NCI-H1417 treated with DMSO at 0.1 percent for 48 hours (cell line): ENCODE results near the gene HSPE1.
"Not testable (repeated sequence)": the region's sequence is repeated elsewhere in the genome, so short reads cannot be mapped to it uniquely, and the experiment has no call there.

Experiments
- DNase-seq: peaks from one replicate; lab custom pipeline; 2025; lab: John Stamatoyannopoulos, UW

HSPE1 gene

GRCh38 chr2:197499594-197500502 is at the start of gene HSPE1, which contains the start of gene HSPD1:
TSS of gene HSPE1 (plus strand) at chr2:197500379. CDS start at chr2:197500437, 58 bp downstream.
TSS of gene HSPD1 (minus strand) at chr2:197499840. CDS start at chr2:197498848, 992 bp downstream.
- DNase-seq = peak; percentile 91

GRCh38 chr2:197450465-197450864 is 49.7 kb upstream of the HSPE1 start:
- DNase-seq = no peak

GRCh38 chr2:197450935-197451358 is 49.2 kb upstream of the HSPE1 start:
- not testable (repeated sequence) for DNase-seq

GRCh38 chr2:197452754-197453122 is 47.4 kb upstream of the HSPE1 start:
- DNase-seq = no peak

DNA sequence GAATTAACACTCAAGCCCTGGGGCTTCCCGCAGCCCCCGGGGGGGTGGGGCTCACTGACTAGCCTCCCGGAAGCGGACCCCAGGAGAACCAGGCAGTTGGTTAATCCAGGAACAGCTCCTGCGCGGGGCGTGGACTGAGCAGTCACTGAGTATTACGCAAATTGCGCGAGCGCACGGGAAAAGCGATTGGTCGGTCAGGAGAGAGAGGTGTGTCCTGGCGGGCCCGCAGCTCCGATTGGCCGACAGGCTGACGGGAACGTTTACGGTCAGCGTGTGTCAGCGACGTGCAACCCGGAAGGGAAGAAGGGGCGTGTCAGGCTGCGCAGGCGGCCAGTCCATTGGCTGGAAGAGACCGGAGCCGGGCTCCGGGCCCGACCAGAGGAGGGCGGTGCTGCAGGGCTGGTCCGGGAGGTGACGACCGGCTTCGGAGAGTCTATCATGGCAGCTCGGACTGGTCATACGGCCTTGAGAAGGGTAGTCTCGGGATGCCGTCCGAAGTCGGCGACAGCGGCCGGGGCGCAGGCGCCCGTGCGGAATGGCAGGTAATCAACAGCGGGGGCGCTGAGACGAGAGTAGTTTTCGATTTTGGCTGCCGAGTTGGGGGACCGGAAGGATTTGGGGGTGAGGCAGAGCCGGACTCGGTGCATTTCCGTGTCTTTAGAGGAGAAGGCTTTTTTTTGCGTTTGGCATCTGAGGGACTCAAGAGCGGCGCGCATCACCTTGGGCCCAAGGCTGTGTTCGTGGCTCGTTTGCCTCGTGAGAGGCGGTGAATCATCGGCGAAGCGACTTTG is 46.9 kb upstream of the HSPE1 start, which contains the start of gene COQ10B:
COQ10B (plus strand) TSS at position 430 of the 791 bp plus-strand sequence; CDS start at position 439, 9 bp downstream.
- DNase-seq = peak; percentile 98

- no peak for DNase-seq
Observed at GRCh38 chr2:197453914-197454398, 46.2 kb upstream of the HSPE1 start.

DNA sequence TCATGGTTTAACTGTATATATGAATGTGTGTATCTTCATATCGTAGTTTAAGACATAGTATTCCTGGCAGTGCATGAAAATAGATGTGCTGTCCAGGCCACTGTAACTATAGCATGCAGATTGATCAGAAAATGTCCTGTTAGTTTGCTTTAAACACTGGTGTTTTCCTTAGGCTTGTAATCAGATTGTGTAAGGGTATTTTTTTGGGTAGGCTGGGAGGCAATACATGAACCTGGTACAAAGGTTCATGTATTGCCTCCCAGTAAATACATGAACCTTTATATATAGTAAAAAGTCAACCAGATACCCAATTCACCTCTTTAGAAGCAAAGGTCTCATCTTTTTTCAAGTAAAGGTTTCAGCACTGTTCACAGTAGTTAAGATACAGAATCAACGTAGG is 45.3 kb upstream of the HSPE1 start:
- no peak for DNase-seq

- no peak for DNase-seq
Observed at GRCh38 chr2:197455428-197455827, 44.8 kb upstream of the HSPE1 start.

GRCh38 chr2:197460649-197461048 is 39.5 kb upstream of the HSPE1 start:
- DNase-seq = no peak

GRCh38 chr2:197461057-197461456 is 39.1 kb upstream of the HSPE1 start:
- no peak for DNase-seq

DNA sequence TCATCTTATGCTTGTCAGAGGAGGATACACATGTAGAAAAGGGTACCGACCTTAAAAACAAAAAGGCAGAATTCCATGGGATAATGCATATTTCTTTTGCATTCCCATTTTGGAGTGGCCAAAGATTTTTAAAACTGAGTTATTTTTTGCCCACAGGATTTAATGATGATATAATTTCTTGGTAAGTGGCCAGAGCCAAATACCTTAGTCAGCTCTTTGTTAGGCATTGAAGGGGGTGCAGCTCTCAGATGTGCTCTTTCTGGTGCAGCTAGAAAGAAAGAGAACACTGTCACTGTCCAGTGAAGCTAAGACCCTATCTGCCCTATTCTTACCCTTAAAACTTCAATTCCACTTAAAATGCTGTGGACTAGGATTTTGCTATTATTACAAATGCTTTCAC is 36.0 kb upstream of the HSPE1 start:
- no peak for DNase-seq

GRCh38 chr2:197472166-197472565 is 28.0 kb upstream of the HSPE1 start:
- no peak for DNase-seq

DNA sequence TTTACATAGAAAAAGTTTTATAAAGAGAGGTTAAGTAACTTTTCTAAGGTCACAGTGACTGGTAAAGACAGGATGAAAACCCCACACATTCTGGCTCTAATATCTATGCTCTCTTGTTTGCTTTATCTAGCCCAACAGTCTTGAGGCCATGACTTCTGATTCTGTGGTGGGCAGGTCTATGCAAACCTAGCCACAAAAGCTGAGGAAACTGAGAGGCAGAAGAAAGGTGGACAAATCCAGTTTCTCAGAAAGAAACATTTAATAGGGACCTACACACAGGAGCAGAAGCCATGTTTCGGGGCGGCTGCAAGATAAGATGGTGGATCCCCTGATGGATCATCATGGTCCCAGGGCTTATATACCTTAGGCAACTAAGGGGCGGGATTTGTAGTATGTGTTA is 22.4 kb upstream of the HSPE1 start:
- DNase-seq = no peak

GRCh38 chr2:197480165-197481036 is 19.8 kb upstream of the HSPE1 start:
- no peak for DNase-seq

GRCh38 chr2:197484248-197484647 is 15.9 kb upstream of the HSPE1 start:
- not testable (repeated sequence) for DNase-seq

GRCh38 chr2:197486175-197486574 is 14.0 kb upstream of the HSPE1 start:
- DNase-seq = no peak

DNA sequence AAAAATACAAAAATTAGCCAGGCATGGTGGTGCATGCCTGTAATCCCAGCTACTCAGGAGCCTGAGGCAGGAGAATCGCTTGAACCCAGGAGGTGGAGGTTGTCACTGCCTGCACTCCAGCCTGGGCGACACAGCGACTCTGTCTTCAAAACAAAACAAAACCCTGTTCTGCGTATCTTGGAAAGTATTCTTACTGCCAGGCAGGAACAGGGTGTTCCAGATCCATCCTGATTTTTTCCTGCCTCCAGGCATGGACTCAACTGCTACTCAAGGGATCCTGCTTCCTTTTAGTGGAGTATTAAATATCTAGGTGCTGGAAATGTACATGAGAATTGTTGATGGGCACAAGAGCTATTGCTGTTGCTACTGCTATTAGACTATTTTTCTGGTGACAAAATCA is 12.8 kb upstream of the HSPE1 start:
- no peak for DNase-seq

DNA sequence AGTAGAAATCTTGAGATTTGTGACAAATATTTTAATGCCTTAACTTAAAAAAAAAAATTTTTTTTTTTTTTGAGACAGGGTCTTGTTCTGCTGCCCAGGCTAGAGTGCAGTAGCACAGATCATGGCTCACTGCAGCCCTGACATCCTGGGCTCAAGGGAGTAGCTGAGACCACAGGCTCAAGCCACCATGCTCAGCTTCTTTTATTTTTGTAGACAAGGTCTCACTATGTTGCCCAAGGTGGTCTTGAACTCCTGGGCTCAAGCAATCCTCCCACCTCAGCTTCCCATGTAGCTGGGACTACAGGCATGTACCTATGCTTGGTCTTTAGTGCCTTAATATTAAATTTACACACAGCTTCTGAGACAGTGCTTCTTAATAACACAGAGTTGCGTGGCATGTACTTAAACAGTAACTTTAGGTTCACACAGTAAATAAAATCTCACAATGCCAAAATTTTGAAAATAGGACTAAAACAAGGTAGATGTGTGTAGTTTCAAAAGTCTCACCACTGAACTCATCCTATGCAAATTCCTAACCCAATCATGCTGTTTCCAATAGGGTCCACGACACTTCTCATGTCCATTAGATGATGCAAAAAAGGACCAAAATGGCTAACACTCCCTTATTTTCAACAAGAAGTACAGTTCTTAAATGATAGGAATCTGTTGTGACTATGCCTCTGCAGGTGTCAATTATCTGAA is 4.6 kb upstream of the HSPE1 start:
- no peak for DNase-seq

- DNase-seq = no peak
Observed at GRCh38 chr2:197496695-197497094, 3.5 kb upstream of the HSPE1 start.

DNA sequence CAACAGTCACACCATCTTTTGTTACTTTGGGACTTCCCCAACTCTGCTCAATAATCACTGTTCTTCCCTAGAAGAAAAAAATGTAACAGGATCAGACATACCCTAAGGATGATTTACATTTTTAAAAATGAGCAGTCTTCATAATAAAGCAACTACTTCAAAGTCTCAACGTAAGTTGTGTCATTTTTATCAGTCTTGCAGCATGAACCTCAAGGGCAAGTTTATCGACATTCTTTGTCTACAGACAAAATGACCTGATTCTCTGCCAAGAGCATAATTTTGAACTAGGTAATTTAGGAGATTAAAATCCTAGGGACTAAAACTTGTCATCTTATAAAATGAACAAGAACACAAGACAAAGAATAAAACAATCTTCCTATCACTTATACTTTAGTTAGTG is 2.9 kb upstream of the HSPE1 start:
- DNase-seq = no peak
